Naive B cell (primary cell): ENCODE measurements around the gene ALCAM. TPM values are rescaled to one million over a fixed set of nuclear protein-coding genes. Genes with fewer than 3 reads are reported as not detected.

Experiments
- ATAC-seq, 2 donors: fragments of 150-1000 bp; cut with Tn5 transposase; 2 replicates each; pipeline ENCODE4 v1.10.0; 2021; ENCODE audit warnings: low read depth in 2 of 2, mild to moderate bottlenecking in 2 of 2, moderate library complexity in 2 of 2
- DNase-seq: peaks from one replicate; pipeline ENCODE4 v3.0.0; 2022
- H3K27ac Mint-ChIP-seq, 6 donors: one replicate each; pipeline ENCODE4 v1.8.0; 2020 to 2022; ENCODE audit warnings: mild to moderate bottlenecking in 6 of 6, mixed read lengths in 6 of 6, moderate library complexity in 5 of 6, inconsistent platforms in 2 of 6
- H3K27me3 Mint-ChIP-seq, 3 donors: one replicate each; pipeline ENCODE4 v1.8.0; 2021 to 2022; ENCODE audit warnings: mixed read lengths in 3 of 3, mild to moderate bottlenecking in 1 of 3
- H3K36me3 Mint-ChIP-seq, 2 donors: one replicate each; pipeline ENCODE4 v1.8.0; 2020 to 2022; ENCODE audit warnings: mixed read lengths in 2 of 2, inconsistent platforms in 1 of 2, mild to moderate bottlenecking in 1 of 2
- H3K4me1 Mint-ChIP-seq, 3 donors: one replicate each; pipeline ENCODE4 v1.8.0; 2020 to 2022; ENCODE audit warnings: mixed read lengths in 3 of 3, inconsistent platforms in 1 of 3, mild to moderate bottlenecking in 1 of 3, moderate library complexity in 1 of 3
- H3K4me3 Mint-ChIP-seq, 8 donors: one replicate each; pipeline ENCODE4 v1.8.0; 2020 to 2022; ENCODE audit warnings: mild to moderate bottlenecking in 8 of 8, mixed read lengths in 8 of 8, moderate library complexity in 8 of 8, inconsistent platforms in 2 of 8
- H3K9me3 Mint-ChIP-seq, 7 donors: one replicate each; pipeline ENCODE4 v1.8.0; 2020 to 2022; ENCODE audit warnings: mixed read lengths in 7 of 7, mild to moderate bottlenecking in 5 of 7, inconsistent platforms in 2 of 7, moderate library complexity in 1 of 7
- polyA plus RNA-seq, 6 donors: library from polyadenylated mRNA; unstranded; fragments of 300-500 nt; fragmentation: Illumina TruSeq; gene quantifications; one replicate each; pipeline ENCODE4 v1.2.3, GENCODE V29; 2021; ENCODE audit warnings: low read depth in 6 of 6

ALCAM gene
- polyA plus RNA-seq, 6 donors from 2014 or later, result 14.1 to 22.5 (median 18.1) TPM

DNA sequence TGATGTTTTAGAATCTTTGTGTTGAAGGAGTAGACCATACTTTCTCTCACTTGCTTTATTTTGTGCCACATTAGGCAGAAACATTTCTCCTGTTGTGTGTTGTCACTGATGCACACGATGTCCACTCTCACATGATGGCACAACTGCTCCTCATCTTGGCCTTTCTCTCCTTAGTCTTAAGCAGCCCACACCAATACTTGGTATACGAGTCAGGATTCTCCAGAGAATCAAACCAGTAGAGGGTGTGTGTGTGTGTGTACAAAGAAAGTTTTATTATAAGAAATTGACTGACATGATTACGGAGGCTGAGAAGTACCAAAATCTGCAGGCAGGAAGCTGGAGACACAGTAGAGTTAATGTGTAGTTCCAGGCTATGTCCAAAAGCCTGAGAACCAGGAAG is 187.1 kb downstream of the ALCAM start:
- DNase-seq, result no peak
- H3K4me3 Mint-ChIP-seq, result no peak overlapping the region
- peaks cover 31 to 54% of the 10 kb centered on the region in 2 donors for H3K36me3 Mint-ChIP-seq
- peak overlapping the region in 1 of 6 donors; percentile 29 for H3K27ac Mint-ChIP-seq
- no peaks in the 10 kb centered on the region for H3K4me1 Mint-ChIP-seq
- no peak for ATAC-seq
- no peaks in the 10 kb centered on the region for H3K27me3 Mint-ChIP-seq
- no peaks in the 10 kb centered on the region for H3K9me3 Mint-ChIP-seq

DNA sequence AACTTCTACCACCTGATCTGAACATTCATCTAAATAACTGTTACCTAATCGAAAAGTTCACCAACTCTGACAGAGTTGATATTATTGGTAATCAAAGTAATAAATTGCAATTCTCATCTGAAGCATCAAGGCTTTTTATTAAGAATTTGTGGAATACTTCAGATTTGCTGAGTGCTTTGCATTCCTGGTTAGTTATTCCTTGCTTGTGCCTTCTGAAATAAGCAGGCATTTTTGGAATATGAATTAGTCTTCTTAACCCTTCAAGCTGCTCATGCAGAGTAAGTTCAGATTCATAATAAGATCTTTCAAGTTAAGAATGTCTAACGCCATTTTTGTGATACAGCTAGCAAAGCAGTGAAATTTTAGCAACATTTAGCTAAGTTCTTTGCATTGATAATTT is 188.5 kb downstream of the ALCAM start:
- DNase-seq, result no peak
- ATAC-seq, result no peak
- Mint-ChIP-seq H3K36me3 (peaks cover 31 to 45% of the 10 kb centered on the region in 2 donors), H3K4me3 (no peak overlapping the region), H3K9me3 (no peaks in the 10 kb centered on the region), H3K27ac (peak overlapping the region in 1 of 6 donors; percentile 26), H3K4me1 (no peaks in the 10 kb centered on the region), H3K27me3 (no peaks in the 10 kb centered on the region)

DNA sequence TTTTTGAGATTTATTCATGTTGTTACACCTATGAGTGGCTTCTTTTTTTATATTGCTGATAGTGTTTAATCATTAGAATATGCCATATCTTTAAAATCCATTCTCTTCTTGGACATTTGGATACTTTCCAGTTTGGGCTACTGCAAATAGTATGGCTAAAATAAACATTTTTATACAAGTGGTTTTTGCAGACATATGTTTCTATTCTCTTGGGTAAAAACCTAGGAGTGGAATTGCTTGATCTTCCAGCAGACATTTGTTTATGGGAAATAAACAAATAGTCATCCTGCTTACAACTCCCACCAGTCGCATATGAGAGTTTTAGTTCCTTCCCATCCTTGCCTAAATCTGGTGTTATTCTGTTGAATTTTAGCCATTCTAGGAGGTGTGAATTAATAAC is 193.1 kb downstream of the ALCAM start:
- Mint-ChIP-seq H3K27me3 (no peaks in the 10 kb centered on the region), H3K9me3 (no peaks in the 10 kb centered on the region), H3K36me3 (peaks cover 16% of the 10 kb centered on the region in 2 donors), H3K4me1 (no peaks in the 10 kb centered on the region), H3K4me3 (no peak overlapping the region), H3K27ac (no peak overlapping the region)
- DNase-seq, result no peak
- no peak for ATAC-seq

DNA sequence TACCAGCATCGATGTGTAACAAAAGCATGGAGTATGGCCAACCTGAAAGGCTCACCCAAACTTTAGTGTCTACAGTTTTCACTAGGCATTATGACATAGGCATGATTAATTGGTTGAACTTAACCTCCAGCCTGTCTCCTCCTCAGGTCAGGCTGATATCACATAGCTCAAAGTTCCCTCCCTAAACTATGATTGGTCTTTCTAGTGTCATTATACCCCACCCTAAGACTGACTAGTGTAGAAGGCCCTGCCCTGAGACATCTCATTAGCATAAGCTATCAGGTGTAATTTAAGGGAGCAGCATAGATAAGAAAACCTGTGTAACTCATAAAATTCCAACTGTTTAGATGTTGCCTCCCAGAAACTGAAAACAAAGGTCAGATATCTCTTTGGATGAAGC is 195.2 kb downstream of the ALCAM start:
- no peak for DNase-seq
- no peak for ATAC-seq
- Mint-ChIP-seq H3K9me3 (no peaks in the 10 kb centered on the region), H3K27ac (no peak overlapping the region), H3K27me3 (no peaks in the 10 kb centered on the region), H3K36me3 (peaks cover 15 to 20% of the 10 kb centered on the region in 2 donors), H3K4me3 (no peak overlapping the region), H3K4me1 (no peaks in the 10 kb centered on the region)

DNA sequence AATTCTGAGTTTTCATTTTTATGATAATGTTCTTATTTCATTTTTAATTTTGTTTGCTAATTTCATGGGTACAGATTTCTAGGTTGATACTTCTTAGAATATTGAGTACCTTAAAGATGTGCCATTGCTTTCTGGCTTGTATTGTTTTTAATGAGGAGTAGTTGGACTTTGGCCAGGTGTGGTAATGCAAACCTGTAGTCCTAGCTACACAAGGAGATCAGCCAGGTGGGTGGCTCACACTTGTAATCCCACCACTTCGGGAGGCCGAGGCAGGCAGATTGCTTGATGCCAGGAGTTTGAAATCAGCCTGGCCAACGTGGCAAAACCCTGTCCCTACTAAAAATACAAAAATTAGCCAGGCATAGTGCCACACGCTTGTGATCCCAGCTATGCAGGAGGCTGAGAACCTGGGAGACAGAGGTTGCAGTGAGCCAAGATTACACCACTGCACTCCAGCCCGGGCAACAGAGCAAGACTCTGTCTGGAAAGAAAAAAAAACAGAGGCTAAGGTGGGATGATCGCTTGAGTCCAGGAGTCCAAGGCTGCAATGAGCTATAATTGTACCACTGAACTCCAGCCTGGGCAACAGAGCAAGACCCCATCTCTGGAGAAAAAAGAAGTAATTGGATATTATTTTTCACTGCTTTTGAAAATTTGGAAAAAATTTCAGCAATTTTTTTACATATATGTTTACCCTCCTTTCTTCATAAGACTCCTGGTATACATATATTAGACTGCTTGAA is 198.0 kb downstream of the ALCAM start:
- Mint-ChIP-seq H3K9me3 (peaks cover 0 to 2% (median 0%) of the 10 kb centered on the region in 7 donors), H3K27me3 (no peaks in the 10 kb centered on the region), H3K4me3 (no peak overlapping the region), H3K27ac (no peak overlapping the region), H3K4me1 (peaks cover 0 to 5% (median 0%) of the 10 kb centered on the region in 3 donors), H3K36me3 (peaks cover 7 to 15% of the 10 kb centered on the region in 2 donors)
- ATAC-seq (no peak), DNase-seq (no peak)

DNA sequence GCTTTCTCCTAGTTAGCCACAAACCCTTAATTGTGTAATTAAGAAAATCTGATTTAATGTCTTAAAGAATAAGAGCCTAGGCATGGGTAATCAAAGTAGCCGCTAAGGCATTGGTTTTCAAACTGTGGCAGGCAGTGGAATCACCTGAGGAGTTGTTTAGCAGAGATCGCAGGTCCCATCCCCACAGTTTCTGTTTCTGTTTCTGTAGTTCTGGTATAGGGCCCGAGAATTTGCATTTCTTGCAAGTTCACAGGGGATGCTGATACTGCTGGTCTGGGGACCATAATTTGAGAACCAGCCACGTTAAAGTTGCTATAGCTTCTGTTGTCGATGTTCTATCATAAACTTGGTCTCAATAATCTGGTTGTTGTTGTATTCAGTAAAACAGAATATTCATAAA is 204.3 kb downstream of the ALCAM start:
- Mint-ChIP-seq H3K36me3 (peaks cover 0 to 20% of the 10 kb centered on the region in 2 donors), H3K27ac (no peak overlapping the region), H3K4me1 (peaks cover 0 to 5% (median 0%) of the 10 kb centered on the region in 3 donors), H3K4me3 (no peak overlapping the region), H3K9me3 (peaks cover 0 to 2% (median 0%) of the 10 kb centered on the region in 7 donors), H3K27me3 (no peaks in the 10 kb centered on the region)
- ATAC-seq (no peak), DNase-seq (no peak)

DNA sequence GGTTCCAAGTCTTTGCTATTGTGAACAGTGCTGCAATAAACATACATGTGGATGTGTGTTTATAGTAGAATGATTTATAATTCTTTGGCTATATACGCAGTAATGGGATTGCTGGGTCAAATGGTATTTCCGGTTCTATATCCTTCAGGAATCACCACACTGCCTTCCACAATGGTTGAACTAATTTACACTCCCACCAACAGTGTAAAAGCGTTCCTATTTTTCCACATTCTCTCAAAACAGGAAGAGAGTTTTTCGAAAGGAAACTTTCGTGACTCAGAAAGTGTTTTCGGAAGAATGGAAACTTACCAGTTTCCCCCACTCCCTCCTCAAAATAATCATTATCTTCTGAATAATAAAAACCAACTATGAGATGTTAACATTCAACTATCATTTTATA is 205.8 kb downstream of the ALCAM start:
- DNase-seq, result no peak
- Mint-ChIP-seq H3K36me3 (peaks cover 0 to 25% of the 10 kb centered on the region in 2 donors), H3K9me3 (peaks cover 0 to 2% (median 0%) of the 10 kb centered on the region in 7 donors), H3K4me1 (peaks cover 0 to 5% (median 0%) of the 10 kb centered on the region in 3 donors), H3K27me3 (no peaks in the 10 kb centered on the region), H3K4me3 (no peak overlapping the region), H3K27ac (no peak overlapping the region)
- no peak for ATAC-seq

DNA sequence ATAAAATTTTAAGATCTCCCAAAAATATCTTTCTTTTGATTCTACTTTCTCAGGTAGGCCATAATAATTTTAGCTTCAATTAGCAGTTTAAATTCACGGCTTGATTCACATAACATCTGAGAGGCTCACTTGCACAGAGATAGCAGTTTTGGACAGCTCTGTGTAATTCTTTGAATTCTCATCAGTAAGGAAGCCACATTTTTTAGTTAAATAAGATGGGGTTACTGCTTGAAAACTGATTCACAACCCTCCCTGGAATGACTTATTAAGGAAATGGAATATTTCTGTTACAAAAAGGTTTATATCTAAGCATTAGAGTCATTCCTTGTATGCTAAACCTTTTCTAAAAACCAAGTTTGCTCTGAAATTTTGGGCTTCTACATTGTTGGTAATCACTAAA is 212.7 kb downstream of the ALCAM start:
- DNase-seq (no peak), ATAC-seq (no peak)
- Mint-ChIP-seq H3K27me3 (no peaks in the 10 kb centered on the region), H3K4me1 (no peaks in the 10 kb centered on the region), H3K27ac (no peak overlapping the region), H3K9me3 (peaks cover 0 to 7% (median 0%) of the 10 kb centered on the region in 7 donors), H3K36me3 (peaks cover 7 to 11% of the 10 kb centered on the region in 2 donors), H3K4me3 (no peak overlapping the region)

DNA sequence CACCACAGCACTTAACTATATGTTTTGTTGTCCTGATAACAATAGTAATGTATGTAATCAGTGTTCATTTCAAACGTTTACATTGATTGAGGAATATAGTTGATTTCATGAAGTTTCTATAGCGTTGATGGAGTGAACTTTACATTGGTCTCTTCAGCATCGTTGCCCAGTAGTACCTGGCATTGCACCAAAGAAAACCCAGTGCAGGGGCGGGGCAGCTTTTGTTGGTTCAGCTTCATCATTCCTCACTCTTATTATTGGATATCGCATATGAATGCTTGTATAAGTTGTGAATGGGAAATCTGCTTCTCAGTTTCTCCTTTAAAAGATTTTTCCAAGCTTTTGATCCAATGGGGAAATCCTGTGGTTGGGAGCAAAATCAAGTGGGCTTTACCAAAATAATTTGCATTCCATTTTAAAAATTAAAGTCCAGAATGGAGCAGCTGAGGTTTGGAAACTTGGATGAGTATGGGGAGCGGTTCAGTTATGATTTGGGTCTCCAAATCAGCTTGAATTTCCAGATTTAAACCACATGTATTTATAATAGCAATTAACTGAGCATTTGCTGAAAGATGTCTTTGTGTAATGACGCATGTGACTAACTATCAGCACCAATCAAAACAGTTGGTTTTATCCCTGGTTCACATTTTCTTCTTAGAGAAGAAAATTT is 213.7 kb downstream of the ALCAM start:
- Mint-ChIP-seq H3K9me3 (peaks cover 0 to 9% (median 0%) of the 10 kb centered on the region in 7 donors), H3K36me3 (peaks cover 7 to 11% of the 10 kb centered on the region in 2 donors), H3K27me3 (no peaks in the 10 kb centered on the region), H3K27ac (no peak overlapping the region), H3K4me3 (no peak overlapping the region), H3K4me1 (no peaks in the 10 kb centered on the region)
- DNase-seq, result no peak
- ATAC-seq, result no peak

DNA sequence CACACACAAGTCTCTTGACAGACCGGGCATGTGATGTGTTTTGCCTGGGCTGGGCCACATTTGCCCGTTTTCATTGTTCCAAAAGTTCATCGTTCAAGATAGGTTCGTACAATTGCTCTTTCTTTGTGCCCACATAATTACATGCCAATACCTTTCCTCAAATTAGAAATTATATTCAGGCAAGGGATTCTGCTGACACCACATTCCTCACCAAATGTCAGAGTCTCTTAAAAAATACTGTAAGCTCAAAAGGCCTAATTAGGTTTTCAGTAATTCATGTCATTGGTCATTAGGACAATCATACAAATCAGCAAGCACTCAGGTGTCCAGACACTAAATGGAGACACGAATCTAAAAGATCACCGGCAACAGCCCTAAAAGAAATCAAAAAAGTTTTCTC is 215.3 kb downstream of the ALCAM start:
- Mint-ChIP-seq H3K27ac (no peak overlapping the region), H3K4me3 (no peak overlapping the region), H3K4me1 (no peaks in the 10 kb centered on the region), H3K36me3 (peaks cover 0 to 7% of the 10 kb centered on the region in 2 donors), H3K27me3 (peaks cover 0 to 6% (median 0%) of the 10 kb centered on the region in 3 donors), H3K9me3 (peaks cover 0 to 9% (median 0%) of the 10 kb centered on the region in 7 donors)
- ATAC-seq (no peak), DNase-seq (no peak)

DNA sequence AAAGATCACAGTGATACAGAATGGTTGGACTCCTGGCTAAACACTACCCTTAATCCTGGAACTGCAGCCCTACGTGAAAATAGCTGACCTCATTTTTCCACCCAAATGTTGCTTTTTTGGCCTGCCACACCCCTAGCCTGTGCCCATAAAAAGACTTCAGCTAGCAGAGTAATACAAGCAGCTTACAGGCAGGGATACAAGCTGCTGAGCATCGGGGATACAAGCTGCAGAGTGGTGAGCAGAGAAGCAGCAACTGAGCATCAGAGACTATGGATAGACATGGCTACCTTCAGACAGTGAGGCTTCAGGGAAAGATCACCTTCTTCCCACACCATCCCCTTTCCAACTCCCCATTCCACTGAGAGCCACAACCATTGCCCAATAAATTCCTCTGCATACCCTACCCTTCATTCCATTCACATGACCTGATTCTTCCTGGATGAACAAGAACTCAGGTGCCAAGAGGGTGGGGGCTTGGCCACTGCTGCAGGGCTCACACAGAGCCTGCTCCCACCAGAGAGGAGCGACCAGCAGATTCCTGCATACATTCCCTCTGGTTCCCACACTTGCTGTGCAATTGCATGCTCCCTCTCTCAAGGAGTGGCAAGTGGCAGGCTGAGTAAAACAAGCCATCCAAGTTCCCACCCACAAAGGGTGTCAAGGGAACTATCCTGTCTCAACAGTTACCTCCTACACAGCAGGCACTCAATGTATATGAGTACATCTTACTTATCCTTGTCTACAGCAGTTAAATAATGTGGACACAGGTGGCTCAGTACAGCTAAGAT is 217.5 kb downstream of the ALCAM start:
- no peak overlapping the region for H3K4me3 Mint-ChIP-seq
- H3K4me1 Mint-ChIP-seq, result no peaks in the 10 kb centered on the region
- peaks cover 0 to 9% (median 0%) of the 10 kb centered on the region in 7 donors for H3K9me3 Mint-ChIP-seq
- no peak for DNase-seq
- no peak overlapping the region for H3K27ac Mint-ChIP-seq
- H3K36me3 Mint-ChIP-seq, result peaks cover 0 to 7% of the 10 kb centered on the region in 2 donors
- no peak for ATAC-seq
- peaks cover 0 to 6% (median 0%) of the 10 kb centered on the region in 3 donors for H3K27me3 Mint-ChIP-seq

DNA sequence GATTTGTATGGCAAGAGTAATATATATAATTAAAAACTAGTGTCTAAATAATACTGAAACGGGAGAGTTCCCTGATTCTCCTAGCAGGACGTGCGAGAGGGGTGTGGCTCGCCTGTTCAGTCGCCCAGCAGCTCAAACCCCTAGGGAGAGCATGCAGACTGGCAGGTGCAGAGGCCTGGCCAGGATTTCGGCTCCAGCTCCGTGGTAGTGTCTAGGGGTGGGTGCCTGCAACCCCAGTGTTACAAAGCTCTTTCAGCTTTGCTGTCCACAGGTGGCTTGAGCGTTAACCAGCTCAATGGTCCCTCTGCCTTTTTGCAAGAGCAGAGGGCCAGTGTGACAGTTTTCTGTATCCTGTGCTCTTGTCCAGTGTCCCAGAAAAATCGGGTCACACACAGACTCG is 226.6 kb downstream of the ALCAM start:
- H3K9me3 Mint-ChIP-seq, result peaks cover 0 to 4% (median 2%) of the 10 kb centered on the region in 7 donors
- no peaks in the 10 kb centered on the region for H3K4me1 Mint-ChIP-seq
- H3K4me3 Mint-ChIP-seq, result peak overlapping the region in 1 of 8 donors; percentile 52
- no peaks in the 10 kb centered on the region for H3K36me3 Mint-ChIP-seq
- DNase-seq (no peak), ATAC-seq (no peak)
- peaks cover 0 to 11% (median 0%) of the 10 kb centered on the region in 3 donors for H3K27me3 Mint-ChIP-seq
- H3K27ac Mint-ChIP-seq, result no peak overlapping the region

DNA sequence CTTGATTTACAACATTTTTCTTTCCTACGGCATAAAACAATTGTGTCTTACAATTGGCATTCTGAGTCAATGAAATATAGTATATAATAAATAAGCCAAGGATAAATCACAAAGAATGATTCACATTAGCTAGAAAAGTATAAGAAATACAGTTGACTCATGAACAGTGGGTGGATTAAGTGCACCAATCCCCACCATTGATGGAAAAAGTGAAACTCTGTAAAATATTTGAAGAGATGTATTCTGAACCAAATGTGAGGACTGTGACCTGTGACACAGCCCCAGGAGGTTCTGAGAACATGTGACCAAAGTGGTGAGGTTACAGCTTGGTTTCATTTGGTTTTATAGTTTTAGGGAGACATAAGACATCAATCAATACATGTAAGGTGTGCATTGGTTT is 227.5 kb downstream of the ALCAM start:
- H3K36me3 Mint-ChIP-seq, result no peaks in the 10 kb centered on the region
- no peak for DNase-seq
- H3K9me3 Mint-ChIP-seq, result peaks cover 0 to 4% (median 2%) of the 10 kb centered on the region in 7 donors

More for the DNA sequence above, 227.5 kb downstream of the ALCAM start:
- Mint-ChIP-seq H3K4me3 (no peak overlapping the region), H3K4me1 (no peaks in the 10 kb centered on the region), H3K27ac (no peak overlapping the region), H3K27me3 (peaks cover 0 to 11% (median 0%) of the 10 kb centered on the region in 3 donors)
- no peak for ATAC-seq
